HG02840 (cell line): Measurements from ENCODE around the gene MACROD2.
"Not testable (repeated sequence)": the region's sequence is repeated elsewhere in the genome, so short reads cannot be mapped to it uniquely, and the experiment has no call there.

Source experiments
- ATAC-seq: cut with Tn5 transposase; IDR thresholded peaks from one replicate; pipeline ENCODE4 v1.9.1; 2021; ENCODE audit warnings: mild to moderate bottlenecking, moderate library complexity, moderate number of reproducible peaks; ENCODE audit not compliant: unreplicated experiment, low FRiP score

MACROD2 gene

DNA sequence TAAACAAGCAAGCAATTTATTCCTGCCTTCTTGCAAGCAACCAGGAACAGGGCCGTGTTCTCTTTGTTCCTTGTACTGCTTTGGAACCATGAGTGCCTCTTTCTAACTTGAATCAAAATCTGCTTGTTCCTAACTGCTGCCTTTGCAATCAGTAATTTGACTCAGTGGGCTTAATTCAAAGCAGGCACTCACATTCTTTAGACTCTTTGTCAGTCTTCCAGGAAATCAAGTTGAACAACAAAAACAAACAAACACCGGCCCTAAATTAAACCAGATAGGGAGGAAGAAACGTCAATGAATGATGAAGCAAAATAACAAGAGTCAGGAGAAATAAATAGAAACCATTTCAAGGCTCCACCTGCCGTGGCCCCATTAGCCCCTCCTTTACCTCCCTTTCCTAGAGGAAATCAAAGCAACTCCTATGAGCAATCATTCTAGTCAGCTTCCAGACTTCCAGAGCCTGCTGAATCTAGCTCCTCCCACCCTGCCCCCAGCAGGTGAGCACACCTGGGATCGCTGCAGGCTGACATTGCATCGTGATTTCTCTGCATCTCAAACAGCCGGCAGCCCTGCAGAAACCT, 924.3 kb downstream of the MACROD2 start:
- no peak for ATAC-seq

DNA sequence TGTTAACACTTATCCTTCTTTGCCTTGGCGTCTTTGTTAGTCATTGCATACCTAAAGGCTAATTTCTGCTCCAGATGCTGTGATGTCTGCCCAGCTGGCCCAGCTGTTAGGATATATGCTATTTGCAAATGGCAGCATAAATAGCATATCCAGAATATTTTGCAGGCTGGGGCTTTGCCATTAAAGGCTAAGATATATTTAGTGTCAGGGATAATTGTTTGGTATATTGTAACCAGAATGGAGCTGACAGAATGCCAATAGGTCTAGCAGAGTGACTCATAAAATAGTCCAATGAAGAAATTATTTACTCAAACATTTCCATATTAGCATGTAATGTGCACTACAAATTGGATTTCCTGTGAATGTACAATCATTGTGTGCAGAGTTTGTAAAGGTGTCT, 926.2 kb downstream of the MACROD2 start:
- ATAC-seq: no peak

DNA sequence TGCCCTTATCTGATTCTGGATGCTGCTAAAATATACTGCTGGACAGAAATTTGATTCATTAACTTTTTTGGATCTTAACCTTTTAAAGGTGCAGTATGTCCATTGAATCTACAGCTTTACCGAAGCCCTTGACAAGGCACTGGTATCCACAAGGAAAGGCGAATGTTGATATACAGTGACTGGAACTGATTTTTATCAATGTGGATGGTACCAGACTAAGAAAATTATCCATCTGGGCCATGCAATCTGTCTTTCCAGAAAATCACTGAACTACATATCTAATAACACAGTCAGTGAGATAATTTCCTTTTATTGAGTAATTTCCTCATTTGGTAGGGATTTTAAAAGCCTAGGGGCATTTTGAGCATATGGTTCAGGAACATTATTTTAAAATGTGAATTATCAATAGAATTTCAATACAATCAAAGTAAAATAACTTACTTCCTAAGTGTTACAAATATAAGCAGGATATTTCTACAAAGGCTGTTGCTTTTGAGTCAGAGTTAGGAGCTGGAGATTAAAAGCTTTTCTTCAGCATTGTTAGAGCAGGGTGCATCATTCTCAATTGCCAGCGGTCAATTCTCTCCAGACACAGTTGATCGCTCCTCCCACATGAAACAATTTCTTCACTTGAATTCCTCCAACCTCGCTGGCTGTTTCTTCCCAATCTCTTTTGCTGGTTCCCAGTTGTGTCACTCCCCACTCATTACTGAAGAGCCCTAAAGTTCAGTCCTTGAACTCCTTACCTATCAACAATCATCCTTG, 927.4 kb downstream of the MACROD2 start:
- ATAC-seq: no peak

DNA sequence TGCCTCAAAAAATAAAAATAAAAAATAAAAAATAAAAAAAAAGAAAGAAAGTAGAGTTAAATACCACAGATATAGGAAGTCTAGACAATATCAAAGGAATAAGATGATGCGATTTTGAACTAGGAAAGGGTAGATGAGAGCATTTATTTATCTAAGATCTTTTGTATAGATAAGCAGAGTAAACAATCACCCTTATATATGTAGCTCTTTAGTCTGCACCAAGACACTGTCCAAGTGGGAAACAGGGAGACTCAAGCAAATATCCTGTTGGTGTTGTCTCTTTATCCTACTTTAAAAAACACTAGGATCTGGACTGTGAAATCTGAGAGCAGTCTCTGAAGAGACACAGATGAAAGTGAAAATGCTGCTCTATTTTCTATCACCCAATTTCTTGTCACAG, 929.1 kb downstream of the MACROD2 start:
- ATAC-seq: no peak

DNA sequence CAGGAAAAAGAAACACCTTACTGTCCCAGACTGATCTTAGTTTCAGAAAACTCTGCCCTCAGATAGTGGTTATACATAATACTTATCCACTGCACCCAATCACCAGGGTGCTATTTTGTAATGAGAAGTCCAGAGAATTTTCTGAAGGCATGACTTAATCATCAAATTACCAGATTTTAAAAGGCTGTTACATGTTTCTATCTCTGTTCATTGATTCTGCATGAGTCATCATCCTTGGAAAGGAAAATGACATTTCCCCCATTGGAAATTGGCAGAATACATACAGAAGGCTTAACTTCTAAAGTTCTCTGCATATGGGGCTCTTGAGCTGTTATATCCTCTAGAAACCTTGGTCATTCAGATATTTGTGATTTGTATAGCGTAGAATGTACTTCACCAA, 930.0 kb downstream of the MACROD2 start:
- ATAC-seq: no peak

DNA sequence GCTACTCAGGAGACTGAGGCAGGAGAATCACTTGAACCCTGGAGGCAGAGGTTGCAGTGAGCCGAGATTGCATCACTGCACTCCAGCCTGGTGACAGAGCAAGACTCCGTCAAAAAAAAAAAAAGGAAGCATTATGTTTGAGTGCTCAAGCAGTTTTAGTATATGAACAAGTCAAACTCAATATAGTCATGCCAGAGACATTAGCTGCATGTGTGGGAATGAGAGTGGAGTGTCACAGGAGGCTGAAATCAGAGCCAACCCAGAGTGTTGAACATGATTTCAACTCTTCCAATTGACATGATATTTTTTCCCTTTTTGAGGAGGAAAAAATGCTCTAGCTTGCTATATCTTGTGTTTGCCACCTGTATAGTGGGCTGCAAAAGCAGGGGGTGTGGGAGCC, 931.1 kb downstream of the MACROD2 start:
- ATAC-seq: not testable (repeated sequence)

DNA sequence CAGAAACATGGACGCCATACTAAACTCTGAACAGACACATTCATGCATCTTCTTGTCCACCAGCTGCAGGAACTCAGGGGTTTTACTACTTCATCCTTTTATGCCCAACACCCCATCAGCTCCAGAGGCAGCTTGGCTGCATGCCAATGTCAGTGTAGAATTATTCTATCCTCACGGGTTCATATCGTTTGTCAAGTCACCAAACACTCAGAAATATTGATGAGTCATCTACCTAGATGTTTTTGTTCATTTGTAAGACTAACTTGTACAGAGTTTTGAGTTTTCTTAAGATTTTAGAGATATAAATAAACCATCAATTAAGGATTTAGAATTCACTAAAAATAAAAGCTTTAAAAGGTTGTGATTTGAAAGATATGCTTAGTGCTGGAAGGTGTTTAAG, 932.8 kb downstream of the MACROD2 start:
- ATAC-seq: no peak

DNA sequence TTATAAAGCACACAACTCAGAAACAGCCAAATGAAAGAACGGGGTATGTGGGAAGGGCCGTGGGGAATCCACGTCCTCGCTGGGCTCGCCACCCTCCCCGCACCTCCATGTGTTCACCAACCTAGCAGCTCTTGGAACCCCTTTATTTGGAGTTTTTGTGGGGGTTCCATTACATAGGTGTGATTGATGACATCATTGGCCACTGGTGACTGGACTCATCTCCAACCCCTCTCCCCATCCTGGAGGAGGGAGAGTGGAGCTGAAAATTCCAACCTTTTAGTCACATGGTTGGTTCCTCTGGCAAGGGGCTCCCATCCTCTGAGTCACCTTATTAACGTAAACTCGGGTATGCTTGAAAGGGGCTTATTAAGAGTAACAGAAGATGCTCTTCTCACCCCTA, 934.1 kb downstream of the MACROD2 start:
- ATAC-seq: no peak

DNA sequence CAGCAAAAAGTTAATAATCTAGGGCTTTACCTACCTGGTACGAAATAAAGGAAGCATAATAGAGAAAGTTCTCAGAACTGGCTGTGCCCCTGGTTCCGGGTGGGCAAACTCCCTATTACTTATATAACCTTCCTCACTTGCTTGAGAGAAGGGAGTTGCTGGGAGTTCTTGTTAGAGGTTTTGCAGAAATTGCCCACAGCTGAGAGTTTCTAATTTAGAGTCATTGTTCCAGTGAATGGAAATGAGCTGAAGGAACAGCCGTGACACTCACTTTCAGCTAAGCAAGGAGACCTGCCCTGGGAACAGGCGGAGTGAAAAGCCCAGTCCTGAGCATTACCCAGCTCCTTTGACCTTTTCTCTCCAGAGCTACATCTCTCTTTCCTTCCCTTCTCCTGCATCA, 936.7 kb downstream of the MACROD2 start:
- ATAC-seq: no peak

DNA sequence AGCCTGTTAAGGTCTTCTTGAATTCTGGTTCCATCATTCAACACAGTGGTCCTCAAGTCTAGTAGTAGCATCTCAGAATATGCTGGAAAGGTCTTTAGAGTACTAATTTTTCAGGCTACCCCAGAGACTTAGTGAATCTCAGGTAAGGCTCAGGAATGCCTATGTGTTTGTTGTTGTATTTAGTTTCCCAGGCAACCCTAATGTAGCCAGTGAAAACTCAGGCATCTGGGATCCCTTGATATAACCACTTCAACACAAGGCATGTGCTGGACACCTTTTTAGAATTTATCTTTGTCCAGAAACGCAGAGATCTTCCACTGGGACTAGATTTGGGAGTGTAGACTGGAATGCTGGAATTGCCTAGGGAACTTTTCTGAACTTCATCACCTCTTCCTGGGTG, 940.0 kb downstream of the MACROD2 start:
- no peak for ATAC-seq

DNA sequence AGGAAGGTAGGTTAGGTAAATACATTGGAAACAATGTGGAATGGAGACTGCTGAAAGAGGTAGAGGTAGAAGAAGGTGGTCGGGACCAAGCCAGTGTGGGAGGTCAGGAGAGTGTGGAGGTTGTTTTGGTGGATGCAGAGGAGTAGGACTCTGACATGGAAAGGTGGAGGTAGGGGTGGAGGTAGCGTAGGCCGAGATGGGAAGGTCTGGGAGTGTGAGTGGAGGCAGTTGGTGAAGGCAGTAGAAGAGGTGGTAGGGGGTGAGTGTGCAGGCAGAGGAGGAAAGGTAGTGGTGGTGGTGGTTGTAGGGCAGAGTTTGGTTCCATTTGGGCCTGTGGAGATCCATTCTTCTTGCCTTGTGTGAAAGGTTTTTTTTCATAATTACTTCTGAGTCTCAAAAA, 941.7 kb downstream of the MACROD2 start:
- ATAC-seq: no peak

DNA sequence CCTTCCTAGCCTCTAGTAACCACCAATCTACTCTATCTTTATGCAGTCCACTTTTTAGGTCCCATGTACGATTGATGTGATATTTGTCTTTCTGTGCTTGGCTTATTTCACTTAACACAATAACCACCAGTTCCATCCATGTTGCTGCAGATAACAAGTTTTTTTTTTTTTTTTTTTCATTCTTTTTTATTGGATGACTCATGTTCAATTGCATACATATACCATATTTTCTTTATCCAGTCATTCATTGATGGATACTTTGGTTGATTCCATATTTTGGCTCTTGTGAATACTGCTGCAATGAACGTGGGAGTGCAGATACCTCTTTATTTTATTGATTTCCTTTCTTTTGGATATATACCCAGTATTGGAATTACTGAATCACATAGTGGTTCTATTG, 942.5 kb downstream of the MACROD2 start:
- no peak for ATAC-seq

DNA sequence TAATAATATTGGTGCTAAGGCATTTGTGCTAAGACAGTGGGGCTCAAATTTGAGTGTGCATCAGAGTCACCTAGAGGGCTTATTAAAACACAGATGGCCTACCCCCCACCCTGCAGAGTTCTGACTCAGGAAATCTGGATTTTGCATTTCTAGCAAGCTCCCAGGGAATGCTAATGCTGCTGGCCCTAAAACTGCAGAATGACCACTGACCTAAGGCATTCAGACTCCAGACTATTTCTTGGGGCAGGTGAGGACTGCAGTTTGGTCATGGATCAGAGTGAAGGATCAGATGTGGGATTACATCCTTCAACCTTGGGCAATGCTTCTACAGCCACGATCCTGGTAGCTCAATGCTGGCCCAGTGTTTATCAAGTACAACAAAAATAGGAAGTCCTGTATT, 952.2 kb downstream of the MACROD2 start:
- ATAC-seq: no peak

DNA sequence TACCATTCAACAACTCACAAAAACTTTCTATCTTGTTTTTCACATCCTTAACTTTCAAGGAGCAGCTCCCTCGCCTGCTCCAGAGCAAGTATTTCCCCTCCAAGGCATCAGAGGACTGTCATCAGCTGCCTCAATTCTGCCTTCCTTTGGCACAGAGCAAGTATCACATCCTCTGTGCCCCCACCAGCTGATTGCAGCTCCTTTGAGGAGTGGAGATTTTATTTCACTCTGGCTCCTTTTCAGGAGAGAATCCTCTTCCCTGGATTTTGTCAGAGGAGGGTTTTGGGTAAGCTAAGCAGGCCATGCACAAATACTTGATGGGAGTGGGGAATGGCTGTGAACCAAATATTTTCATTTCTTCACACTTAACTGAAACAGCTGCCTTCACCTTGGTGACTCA, 952.6 kb downstream of the MACROD2 start:
- no peak for ATAC-seq

DNA sequence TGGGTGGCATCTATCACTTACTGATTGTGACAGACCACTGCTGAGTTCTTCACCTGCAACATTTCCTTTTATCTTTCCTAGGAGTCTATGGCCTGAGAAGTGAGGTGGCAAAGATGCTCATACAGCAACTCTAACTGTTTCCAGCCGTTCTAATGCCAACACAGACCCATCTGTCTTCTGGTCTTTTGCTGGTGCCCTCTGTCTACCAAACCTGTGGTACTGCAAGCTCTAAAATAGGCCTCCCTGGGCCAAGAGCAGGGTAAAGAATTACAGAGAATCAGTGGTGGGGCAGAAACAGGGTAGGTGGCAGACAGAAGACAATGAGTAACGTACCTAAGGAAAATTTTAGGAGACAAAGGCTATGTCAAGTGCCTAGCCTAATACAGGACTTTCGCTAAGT, 953.1 kb downstream of the MACROD2 start:
- ATAC-seq: no peak

DNA sequence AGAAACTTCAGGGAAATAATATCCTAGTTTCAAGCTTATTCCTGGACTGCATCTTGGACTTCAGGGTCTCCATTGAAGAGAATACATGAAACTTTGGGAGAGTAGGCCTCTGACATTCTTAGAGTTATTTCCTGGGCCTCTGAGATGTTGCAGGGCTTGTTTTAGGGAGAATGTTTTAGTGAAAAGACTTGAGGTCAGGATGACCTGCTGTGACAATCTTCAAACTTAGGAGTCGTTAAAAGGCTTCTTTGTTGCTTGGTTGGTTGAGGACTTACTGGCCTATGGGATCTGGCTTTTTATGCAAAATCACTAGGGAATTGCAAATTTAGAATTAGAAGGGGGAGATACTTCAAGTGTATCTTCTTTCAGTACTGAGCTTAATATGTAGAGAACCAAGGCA, 955.3 kb downstream of the MACROD2 start:
- no peak for ATAC-seq

DNA sequence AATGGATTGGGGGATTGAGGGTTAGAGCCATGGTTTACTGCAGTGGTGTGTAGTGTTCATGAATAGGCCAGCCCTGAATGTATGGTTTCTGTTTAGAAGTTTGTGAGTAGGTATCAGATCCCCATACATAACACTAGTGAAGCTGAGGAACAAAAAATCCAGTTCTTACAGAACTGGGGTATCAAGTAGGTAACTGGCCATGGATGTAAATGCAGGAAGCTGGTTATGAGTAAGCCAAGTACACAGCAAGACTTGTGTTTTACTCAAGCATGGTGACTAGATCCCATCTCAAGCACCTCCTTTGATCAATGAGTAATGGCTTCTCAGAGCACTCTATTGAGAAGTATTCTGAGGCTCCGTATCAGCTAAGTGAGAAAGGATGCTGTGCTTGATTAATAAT, 955.8 kb downstream of the MACROD2 start:
- peak; percentile 76 for ATAC-seq

DNA sequence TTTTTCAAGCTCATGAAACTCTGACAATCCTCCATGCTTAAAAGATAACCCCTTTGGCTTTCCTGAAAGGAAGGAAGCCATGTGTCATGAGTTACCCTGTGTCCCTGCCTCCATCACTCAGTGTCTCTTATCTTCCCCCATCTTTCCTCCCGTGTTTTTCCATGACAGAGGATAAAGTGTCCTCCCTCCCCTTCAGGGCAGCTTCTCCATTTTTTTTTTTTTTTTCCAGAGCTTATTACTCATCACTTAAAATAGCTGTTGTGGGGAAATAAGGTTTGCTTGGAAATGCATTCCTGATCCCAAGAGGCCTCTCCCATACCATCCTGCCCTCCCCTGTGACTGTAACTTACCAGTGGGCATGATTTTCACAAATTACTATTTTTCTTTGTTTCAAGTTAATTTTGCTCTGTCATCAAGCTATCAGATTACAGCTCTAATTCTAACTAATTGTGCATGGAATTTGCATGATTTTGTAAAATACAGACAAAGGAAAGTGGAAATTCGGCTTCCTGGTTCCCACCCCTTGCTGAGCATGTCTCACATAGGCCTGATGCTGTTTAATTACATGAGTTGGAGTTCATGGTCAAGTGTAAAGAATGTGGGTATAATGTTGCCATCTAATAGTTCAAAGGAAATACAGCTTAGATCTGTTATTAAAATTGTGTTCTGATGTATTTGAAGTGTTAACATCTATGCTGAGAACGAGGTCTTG, 956.5 kb downstream of the MACROD2 start:
- ATAC-seq: no peak

DNA sequence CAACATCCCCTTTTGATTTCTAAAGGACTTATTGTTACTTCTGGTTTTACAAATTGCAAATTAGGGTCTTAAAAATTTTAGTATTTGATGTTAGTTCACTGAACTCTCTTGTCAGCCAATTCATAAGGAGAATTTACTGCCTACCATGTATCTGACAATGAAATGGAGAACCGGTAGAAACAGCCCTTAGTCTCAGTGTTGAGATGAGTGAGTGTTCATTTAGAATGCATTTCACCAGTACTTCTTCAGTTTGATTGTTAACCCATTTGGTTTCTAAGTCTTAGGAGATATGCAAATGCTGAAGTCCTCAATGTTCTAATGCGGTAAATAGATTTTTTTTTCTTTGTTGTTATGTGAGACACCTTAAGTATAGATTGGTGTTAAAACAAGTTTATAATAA, 958.4 kb downstream of the MACROD2 start:
- no peak for ATAC-seq

DNA sequence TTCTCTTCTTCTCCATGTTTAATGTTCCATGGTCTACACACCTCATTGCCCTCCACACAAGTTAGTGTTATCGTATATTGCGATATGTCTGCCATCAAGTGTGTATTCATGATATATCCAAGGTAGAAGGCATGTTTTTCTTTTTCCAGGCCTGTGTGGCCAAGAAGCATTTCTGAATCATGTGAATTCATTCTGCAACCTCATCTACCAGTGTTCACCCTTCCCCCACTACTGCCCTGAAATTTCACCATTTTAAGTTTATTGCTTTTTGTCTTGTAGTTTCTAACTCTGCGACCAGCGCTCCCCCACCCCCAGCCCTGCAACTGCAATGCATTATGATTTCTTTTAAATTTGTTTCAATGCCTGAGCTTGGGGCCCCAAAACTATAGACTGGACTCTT, 960.1 kb downstream of the MACROD2 start:
- ATAC-seq: no peak

DNA sequence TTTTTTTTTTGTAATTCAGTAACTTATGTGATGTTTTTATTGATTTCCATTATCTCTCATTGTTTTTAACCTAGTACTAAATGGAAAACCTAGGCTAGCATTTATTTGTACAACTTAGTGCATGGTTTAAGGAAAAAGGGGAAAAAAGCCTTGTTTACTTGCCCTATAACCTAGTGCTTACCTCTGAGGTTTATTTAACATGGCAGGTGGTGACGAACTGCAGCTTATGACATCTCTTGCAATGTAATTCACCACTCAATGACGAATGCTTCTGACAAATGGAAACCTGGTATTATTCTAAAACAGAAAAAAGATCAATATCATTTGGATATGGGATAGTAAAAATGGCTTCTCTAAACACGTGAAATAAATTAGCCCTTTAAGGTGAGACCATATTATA, 960.7 kb downstream of the MACROD2 start:
- ATAC-seq: no peak

DNA sequence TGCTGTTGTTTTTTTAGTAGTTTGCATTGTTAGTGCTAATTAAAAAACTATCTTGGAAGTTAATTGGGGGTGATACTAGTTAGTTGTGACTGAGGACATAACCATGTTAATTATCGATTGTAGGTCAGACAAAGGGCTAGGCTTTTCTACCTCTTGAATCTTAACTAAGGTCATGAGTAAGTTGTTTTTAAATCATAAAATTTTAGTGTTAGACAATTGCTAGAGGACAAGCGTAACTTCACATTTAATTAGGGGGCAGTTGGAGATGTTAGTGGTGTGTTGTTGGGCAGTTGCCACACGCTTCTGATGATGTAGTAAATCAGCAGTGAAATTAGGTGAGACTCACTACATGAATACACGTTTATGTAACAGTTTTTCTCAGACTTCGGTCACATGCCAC, 961.2 kb downstream of the MACROD2 start:
- no peak for ATAC-seq
